ENCODE data around the gene ARPC2. TPM values are rescaled to one million over a fixed set of nuclear protein-coding genes. Genes with fewer than 3 reads are reported as not detected.

Gene ARPC2
- polyA plus RNA-seq, 1 donor from 2014 or later = 167 TPM

- no peak for TF ChIP-seq SMC3 (conservative IDR thresholded peaks at IDR 0.05; ENCODE audit: poor library complexity)
- no peak for TF ChIP-seq TAF1 (IDR thresholded peaks at IDR 0.05; ENCODE audit: low read depth)
- TF ChIP-seq EP300 (conservative IDR thresholded peaks at IDR 0.05; ENCODE audit: poor library complexity, severe bottlenecking) = no peak
- TF ChIP-seq RAD21 (conservative IDR thresholded peaks at IDR 0.05) = no peak
- TF ChIP-seq EZH2 (IDR thresholded peaks at IDR 0.05; ENCODE audit: borderline replicate concordance, insufficient read depth, low read length, poor library complexity, severe bottlenecking) = no peak
- no peak for TF ChIP-seq MXI1 (conservative IDR thresholded peaks at IDR 0.05; ENCODE audit: poor library complexity, severe bottlenecking)
- no peak for TF ChIP-seq CTCF (IDR thresholded peaks at IDR 0.05; ENCODE audit: poor library complexity, severe bottlenecking)
- TF ChIP-seq REST (IDR thresholded peaks at IDR 0.05; ENCODE audit: borderline replicate concordance) = no peak
- no peak for TF ChIP-seq POLR2AphosphoS5 (IDR thresholded peaks at IDR 0.05)
- H3K27me3 ChIP-seq (ENCODE audit: insufficient read depth, low read depth, low read length) = no peaks in the 10 kb centered on the region
- no peak overlapping the region for H3K4me3 ChIP-seq (ENCODE audit: low read length)
- no peaks in the 10 kb centered on the region for H3K79me2 ChIP-seq (replicated peaks; ENCODE audit: insufficient read depth, low read length)
- no peak overlapping the region for H2AFZ ChIP-seq (ENCODE audit: low read depth, low read length)
- H3K9ac ChIP-seq (ENCODE audit: low read length) = no peak overlapping the region
- no peaks in the 10 kb centered on the region for H3K36me3 ChIP-seq (ENCODE audit: insufficient read depth, low read length)
- no peak overlapping the region for H3K4me2 ChIP-seq (ENCODE audit: low read length)
- H3F3A ChIP-seq (ENCODE audit: insufficient read depth, low read length, poor library complexity, severe bottlenecking) = no peaks in the 10 kb centered on the region
- H3K9me2 ChIP-seq (ENCODE audit: insufficient read depth, low read length) = no peaks in the 10 kb centered on the region
- no peaks in the 10 kb centered on the region for H3K9me3 ChIP-seq (ENCODE audit: low read length)
- no peaks in the 10 kb centered on the region for H4K20me1 ChIP-seq (ENCODE audit: insufficient read depth)
- H3K27ac ChIP-seq (ENCODE audit: low read length) = no peak overlapping the region
Measured at GRCh38 chr2:218180467-218181114, 36.4 kb upstream of the ARPC2 start.

- H4K20me1 ChIP-seq (ENCODE audit: insufficient read depth) = no peaks in the 10 kb centered on the region
- H2AFZ ChIP-seq (ENCODE audit: low read depth, low read length) = no peak overlapping the region
- no peaks in the 10 kb centered on the region for H3K9me2 ChIP-seq (ENCODE audit: insufficient read depth, low read length)
- no peak overlapping the region for H3K4me3 ChIP-seq (ENCODE audit: low read length)
- H3K27ac ChIP-seq (ENCODE audit: low read length) = no peak overlapping the region
- no peaks in the 10 kb centered on the region for H3F3A ChIP-seq (ENCODE audit: insufficient read depth, low read length, poor library complexity, severe bottlenecking)
- TF ChIP-seq SMC3 (conservative IDR thresholded peaks at IDR 0.05; ENCODE audit: poor library complexity) (no peak), POLR2AphosphoS5 (IDR thresholded peaks at IDR 0.05) (no peak), EZH2 (IDR thresholded peaks at IDR 0.05; ENCODE audit: borderline replicate concordance, insufficient read depth, low read length, poor library complexity, severe bottlenecking) (no peak), REST (IDR thresholded peaks at IDR 0.05; ENCODE audit: borderline replicate concordance) (no peak), TAF1 (IDR thresholded peaks at IDR 0.05; ENCODE audit: low read depth) (no peak), EP300 (conservative IDR thresholded peaks at IDR 0.05; ENCODE audit: poor library complexity, severe bottlenecking) (no peak), CTCF (IDR thresholded peaks at IDR 0.05; ENCODE audit: poor library complexity, severe bottlenecking) (no peak), RAD21 (conservative IDR thresholded peaks at IDR 0.05) (no peak)
- no peaks in the 10 kb centered on the region for H3K9me3 ChIP-seq (ENCODE audit: low read length)
- no peak overlapping the region for H3K9ac ChIP-seq (ENCODE audit: low read length)
- no peaks in the 10 kb centered on the region for H3K27me3 ChIP-seq (ENCODE audit: insufficient read depth, low read depth, low read length)
- no peaks in the 10 kb centered on the region for H3K36me3 ChIP-seq (ENCODE audit: insufficient read depth, low read length)
- H3K4me2 ChIP-seq (ENCODE audit: low read length) = no peak overlapping the region
- no peaks in the 10 kb centered on the region for H3K79me2 ChIP-seq (replicated peaks; ENCODE audit: insufficient read depth, low read length)
Measured at GRCh38 chr2:218184331-218184730, 32.7 kb upstream of the ARPC2 start.
